GM20431 (cell line): ENCODE data around the gene TXLNB.
"Not testable (repeated sequence)": the region's sequence is repeated elsewhere in the genome, so short reads cannot be mapped to it uniquely, and the experiment has no call there.

Experiments
- in situ Hi-C: fragments of 300-500 bp; cut with MseI, MboI; formaldehyde crosslinking; loops from one replicate; pipeline ENCODE4 v1.15.0; 2020; ENCODE audit warnings: low sequenced_read_pairs; ENCODE audit not compliant: unreplicated experiment

TXLNB gene

DNA sequence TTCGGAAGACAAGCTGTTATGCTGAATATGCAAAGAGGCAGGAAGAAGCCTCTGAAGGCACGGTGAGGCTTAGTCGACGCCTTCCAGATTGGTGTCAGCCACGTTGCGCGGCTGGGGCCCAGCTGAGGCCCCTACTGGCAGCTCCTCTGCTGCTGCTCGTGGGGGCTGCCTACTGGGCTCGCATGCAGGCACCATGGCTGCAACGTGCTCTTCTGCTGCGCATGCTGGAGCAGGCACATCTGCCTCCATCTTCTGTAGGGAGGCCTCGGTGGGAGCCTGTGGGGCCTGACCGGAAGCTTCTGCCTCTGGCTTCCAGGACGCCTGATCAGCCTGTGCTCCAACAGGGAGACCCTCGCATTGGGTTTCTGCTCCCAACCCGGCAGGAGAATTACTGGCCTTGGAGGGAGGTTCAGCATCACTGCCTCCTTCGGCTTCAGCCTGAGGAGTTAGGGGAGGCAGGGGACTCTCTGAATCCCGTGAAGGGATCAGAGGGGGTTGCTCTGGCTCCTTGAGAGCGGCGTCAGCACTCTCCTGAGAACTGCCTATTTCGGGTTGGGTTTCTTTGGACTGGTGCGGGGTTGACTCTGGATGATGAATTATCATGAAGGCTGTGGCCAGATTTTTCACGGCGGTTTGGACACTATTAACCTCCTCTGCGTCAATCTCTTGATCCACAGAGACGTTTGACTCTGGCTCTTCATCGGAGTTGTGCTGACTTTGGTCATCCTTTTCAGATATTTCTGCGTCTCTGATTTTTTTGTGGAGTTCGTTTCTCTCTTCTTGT lies 49.1 kb downstream of the TXLNB start:
- in situ Hi-C loops: loop anchor here (25.0 kb wide), 1 partner anchor 120 kb away; the partner anchor contains the start of gene CITED2

DNA sequence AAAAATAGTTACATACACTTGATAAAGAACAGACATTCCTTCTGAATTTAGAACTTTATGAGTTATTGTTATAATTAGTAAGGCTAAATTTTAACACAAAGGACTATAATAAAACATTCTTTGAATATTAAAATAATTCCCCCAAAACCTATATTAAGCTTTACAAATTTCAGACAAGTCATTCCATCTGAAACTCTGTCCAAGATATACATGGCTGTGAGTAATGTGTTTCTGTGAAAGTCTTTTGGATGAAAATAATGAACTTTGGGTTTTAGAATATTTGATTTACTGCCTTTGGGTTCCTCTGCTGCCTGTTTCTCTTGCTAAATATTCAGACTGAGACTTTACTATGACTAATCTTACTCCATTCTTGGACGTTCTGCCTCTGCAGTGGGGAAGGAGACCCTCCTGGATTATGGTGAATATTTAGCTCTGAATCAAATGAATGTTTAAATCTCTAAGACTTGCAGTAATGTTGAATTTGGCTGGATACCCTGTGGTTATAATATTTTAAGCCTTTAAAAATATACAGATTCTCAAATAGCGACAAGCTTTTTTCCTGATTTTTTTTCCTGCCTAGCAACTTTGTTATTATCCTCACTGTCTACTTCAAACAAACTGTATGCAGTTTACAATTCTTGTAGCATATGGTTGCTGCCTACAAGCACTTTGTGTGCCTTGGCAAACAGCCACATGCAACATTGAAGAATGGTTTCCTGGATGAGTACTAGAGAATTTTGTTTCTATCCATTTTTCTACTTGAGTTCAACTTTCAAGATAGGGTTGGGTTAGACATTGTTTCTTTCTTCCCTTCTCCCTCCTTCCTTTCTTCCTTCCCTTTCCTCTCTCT lies 51.4 kb downstream of the TXLNB start:
- in situ Hi-C loops: loop anchor here (25.0 kb wide), 1 partner anchor 122 kb away; the partner anchor contains the start of gene CITED2

DNA sequence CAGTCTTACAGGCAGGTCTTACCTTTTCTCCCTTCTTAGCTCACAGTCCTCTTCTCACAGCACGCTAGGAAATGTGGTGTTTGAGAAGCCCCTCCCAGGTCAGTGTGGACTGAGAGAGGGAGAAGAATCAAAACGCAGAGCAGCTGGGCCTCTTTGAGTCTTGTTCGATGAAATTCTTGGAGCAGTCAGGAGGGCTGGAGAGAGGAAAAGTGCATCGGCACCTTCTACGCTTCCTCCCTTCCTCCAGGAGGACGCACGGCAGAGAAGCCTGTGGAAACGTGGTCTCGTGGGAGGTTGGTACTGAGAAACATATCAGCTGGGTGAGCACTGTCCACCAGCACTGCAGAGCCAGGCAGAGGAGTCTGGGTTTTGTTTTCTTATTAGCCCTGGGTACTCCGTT lies 52.7 kb downstream of the TXLNB start:
- in situ Hi-C loops: loop anchor here (25.0 kb wide), 1 partner anchor 123 kb away; the partner anchor contains the start of gene CITED2

DNA sequence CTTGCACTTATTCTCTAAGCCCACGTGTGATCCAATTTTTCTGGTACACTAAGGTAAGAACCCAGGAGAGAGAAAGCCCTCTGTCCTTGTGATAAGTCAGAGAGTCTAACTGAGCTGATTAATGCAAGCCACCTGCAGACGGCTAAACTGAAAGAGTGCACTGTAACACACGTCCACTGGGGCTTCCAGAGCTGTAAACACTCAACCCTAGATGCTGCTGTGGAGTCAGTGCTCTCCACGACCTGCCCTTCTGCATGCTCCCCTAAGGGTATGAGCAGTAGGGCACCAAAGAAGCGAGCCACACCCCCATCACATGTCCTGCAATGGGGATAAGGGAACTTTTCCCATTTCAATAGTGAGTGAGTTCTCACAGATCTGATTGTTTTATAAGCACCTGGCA lies 55.7 kb downstream of the TXLNB start:
- in situ Hi-C loops: loop anchor here (25.0 kb wide), 1 partner anchor 126 kb away; the partner anchor contains the start of gene CITED2

DNA sequence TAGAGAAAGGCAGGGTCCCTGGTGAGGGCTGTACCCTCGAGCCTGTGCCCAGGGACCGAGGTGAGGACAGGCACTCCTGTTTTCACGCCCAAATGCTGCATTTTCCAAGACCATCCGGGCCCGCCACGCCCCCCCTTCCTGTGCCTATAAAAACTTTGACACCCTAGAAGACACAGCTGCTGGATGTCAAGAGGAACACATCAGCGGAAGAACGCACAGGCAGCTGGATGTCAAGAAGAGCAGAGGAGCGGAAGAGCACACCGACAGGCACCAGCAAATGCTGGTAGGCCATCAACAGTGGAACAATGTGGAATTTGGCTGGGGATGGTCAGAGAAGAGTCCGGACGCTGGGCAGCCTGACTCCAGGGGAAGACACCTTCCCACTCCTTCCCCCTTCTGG lies 56.1 kb downstream of the TXLNB start:
- in situ Hi-C loops: loop anchor here (25.0 kb wide), 1 partner anchor 127 kb away; the partner anchor contains the start of gene CITED2

DNA sequence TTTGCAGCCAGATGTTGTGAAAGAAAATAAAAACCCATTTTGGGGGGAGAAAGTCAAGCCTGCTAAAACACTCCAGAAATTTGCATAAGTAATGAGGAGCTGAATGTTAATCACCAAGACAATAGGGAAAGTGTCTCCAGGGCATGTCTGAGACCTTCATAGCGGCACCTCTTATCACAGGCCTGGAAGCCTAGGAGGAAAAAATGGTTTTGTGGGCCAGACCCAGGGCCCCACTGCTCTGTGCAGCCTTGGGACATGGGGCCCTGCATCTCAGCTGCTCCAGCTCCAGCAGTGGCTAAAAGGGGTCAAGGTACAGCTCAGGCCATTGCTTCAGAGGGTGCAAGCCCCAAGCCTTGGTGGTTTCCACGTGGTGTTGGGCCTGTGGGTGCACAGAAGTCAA lies 57.6 kb downstream of the TXLNB start:
- in situ Hi-C loops: loop anchor here (25.0 kb wide), 1 partner anchor 128 kb away; the partner anchor contains the start of gene CITED2

DNA sequence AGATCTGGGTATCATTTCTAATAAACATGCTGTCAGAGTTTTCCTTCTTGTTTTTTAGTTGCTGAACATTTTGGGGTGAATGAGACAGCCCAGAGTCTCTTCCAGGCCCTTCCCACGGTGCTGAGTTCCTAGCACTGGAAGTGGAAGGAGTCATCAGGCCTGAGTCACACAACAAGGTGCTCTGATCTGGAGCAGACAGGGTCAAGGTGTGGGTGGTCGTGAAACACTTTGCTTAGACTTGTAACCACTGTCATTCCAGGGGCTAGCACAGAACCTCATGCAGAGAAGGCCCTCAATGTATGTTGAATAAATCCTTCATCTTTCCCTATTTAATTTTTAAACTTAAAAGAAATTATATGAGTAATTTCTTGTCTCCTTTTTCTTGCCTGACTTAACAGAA lies 60.6 kb downstream of the TXLNB start:
- in situ Hi-C loops: loop anchor here (25.0 kb wide), 1 partner anchor 131 kb away; the partner anchor contains the start of gene CITED2

DNA sequence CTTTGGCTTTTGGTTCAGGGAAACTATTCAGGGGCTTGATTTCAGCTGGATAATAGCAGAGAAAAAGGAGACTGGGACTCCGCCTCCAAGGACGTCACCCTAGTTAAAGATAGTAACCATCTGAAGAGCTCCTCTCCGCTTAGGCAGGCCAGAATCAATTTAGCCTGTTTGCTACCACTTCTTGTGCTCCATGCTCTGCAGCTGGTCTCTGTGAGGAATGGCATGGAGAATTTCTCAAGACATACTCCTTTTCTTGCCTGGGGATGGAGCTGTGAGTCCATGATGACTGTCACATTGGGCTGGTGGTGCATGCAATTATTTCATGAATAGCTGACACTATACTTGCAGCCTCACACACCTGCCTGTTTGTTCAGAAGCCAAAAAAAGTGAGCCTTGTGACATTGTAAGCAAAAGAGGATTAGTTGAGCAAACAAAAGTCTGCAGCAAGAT lies 61.4 kb downstream of the TXLNB start:
- in situ Hi-C loops: loop anchor here (25.0 kb wide), 1 partner anchor 132 kb away; the partner anchor contains the start of gene CITED2

DNA sequence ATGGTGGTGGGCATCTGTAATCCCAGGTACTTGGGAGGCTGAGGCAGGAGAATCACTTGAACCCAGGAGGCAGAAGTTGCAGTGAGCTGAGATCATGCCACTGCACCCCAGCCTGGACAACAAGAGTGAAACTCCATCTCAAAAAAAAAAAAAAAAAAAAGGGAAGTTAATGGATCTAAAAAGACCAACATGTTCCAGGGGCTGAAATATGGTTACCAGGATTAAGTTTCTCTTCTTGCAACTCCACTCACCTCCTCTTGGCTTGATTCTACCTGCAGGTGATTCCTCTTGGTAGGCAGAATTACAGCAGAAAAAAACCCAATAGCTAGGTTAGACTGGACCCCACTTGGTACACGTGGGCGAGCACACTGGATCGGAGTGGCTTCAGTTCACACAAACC lies 63.4 kb downstream of the TXLNB start:
- in situ Hi-C loops: loop anchor here (25.0 kb wide), 1 partner anchor 134 kb away; the partner anchor contains the start of gene CITED2

DNA sequence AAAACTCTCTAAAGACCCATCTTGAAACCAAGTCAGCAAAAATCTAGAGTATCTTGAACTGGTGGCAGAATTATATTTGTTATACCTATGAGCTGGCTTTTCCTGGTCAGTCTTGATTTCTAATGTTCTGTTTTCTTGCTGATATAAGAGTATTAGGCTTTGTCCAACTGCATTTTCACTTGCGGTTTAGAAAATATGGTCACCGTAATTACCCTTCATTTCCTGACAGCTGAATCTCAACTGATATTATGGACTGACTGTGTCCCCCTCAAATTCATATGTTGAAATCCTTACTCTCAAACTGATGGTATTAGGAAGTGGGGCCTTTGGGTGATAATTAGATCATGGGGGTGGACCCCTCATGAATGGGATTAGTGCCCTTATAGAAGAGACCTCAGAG lies 72.1 kb downstream of the TXLNB start:
- in situ Hi-C loops: no loop called here

DNA sequence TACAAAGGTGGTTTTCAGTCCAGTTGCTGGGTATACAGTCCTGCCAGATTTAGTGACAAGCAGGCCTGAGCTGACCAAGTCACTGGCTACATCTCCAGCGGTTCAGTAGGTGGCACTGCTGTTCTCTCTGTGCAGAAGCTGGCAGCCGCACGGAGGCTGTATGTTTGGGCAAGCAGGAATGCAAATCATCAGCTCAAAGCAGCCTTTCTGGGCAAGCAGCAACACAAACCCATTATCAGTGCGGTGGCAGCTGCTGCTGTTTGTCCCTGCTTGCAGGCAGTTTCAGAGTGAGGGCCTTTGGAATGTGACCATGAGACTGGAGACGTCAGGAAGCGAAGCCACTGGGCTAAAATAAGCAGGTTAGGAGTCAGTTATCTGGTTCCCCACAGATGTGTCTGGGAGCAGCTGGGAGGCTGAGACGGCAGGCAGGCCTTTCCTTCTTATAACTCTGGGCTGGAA lies 72.5 kb downstream of the TXLNB start:
- in situ Hi-C loops: no loop called here

DNA sequence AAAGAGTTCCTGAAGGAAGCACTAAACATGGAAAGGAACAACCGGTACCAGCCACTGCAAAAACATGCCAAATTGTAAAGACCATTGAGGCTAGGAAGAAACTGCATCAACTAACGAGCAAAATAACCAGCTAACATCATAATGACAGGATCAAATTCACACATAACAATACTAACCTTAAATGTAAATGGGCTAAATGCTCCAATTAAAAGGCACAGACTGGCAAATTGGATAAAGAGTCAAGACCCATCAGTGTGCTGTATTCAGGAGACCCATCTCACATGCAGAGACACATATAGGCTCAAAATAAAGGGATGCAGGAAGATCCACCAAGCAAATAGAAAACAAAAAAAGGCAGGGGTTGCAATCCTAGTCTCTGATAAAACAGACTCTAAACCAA lies 79.3 kb downstream of the TXLNB start:
- in situ Hi-C loops: not testable (repeated sequence)

DNA sequence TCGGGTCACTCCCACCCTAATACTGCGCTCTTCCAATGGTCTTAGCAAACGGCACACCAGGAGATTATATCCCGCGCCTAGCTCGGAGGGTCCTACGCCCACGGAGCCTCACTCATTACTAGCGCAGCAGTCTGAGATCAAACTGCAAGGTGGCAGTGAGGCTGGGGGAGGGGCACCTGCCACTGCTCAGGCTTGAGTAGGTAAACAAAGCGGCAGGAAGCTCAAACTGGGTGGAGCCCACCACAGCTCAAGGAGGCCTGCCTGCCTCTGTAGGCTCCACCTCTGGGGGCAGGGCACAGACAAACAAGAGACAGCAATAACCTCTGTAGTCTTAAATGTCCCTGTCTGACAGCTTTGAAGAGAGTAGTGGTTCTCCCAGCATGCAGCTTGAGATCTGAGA lies 81.0 kb downstream of the TXLNB start:
- in situ Hi-C loops: not testable (repeated sequence)

DNA sequence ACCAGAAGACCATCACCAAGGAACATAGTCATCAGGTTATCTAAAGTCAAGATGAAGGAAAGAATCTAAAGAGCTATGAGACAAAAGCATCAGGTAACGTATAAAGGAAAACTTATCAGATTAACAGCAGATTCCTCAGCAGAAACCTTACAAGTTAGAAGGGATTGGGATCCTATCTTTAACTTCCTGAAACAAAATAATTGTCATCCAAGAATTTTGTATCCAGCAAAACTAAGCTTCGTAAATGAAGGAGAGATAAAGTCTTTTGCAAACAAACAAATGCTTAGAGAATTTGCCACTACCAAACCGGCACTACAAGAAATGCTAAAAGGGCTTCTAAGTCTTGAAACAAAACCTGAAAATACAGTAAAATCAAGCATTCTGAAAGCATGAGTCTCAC lies 86.0 kb downstream of the TXLNB start:
- in situ Hi-C loops: no loop called here

DNA sequence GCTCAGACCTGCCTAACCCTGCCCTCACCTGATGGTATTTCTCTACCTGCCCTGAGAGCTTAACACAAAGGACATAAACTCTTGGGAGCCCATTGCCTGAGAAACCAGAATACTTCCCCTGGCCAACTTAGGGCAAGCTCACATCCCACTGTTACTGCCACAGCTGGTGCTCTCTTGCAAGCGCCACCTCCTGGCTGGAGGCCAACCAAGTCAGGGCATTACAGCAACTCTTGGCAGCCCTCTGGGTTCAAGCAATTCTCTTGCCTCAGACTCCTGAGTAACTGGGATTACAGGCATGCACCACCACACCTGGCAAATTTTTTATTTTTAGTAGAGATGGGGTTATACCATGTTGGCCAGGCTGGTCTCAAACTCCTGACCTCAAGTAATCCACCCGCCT lies 86.8 kb downstream of the TXLNB start:
- in situ Hi-C loops: no loop called here

DNA sequence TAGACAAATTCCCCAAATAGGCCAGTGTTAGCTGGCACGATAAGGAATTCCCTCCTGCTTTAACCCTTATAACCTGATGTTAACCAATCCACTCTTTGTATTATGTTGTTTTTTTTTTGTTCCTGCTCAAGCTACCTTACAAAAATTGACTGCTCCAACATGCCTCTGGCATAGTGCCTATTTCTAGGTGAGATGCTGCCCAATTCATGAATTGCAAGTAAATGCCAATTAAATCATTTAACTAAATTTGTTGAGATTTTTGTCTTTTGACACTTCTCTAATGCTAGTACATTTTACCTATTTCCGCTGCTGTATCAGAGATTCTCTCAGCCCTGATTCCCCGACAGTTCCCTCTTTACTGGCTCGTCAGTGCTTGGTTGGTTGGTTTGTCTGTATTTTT lies 90.4 kb downstream of the TXLNB start:
- in situ Hi-C loops: no loop called here

DNA sequence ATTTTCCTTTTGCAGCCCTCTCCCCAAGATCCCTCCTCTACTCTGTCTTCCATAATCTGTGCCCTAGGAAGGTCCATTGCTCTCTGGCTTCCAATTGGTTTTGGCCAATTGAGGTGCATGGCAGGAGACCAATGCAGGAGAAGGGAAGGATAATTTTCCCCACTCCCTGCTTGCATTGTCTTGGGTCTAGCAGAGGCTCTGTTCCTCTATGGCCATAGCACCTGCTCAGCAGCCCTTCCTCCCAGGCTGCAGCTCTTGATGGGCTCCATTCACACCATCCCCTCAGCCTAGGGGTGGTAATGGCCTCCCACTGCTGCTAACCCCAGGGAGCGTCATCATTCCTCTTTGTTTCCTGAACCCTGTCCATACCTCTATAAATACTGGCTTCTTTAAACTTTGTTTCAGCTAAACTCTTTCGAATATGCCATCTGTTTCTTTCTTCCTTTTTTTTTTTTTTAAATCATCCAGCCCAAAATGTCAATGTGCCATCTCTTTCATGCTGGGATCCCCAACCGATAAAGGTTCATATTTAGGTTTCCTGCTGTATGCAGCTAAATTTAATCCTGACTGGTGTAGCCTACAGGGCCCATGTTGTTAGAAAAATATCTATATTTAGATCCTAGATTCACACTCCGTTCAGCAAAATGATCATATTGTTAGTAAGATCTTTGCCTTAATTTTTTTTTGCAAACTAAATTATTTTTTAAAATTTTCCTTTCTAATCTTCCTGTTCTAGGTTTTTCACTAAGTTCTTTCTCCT lies 93.1 kb downstream of the TXLNB start:
- in situ Hi-C loops: no loop called here

DNA sequence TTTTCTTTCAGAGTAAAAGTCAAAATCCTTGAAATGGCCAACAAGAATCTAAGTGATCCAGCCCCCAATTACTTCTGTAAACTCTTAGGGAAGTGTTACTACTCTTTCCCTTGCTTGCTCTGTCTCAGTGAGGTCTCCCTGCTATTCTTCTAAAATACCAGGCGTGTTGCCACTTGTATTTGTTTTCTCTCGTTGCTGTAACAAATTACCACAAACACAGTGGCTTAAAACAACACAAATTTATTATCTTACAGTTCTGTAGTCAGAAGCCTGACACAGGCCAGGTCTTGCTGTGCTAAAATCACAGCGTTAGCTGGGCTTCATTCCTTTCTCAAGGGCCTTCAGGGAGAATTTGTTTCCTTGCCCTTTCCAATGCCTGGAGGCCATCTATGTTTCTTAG lies 97.1 kb downstream of the TXLNB start:
- in situ Hi-C loops: no loop called here
